GM12874 (cell line): ENCODE data around the gene CHI3L1.

Experiments used
- CTCF ChIP-seq: IDR thresholded peaks from 2 replicates; pipeline ENCODE4 v1.5.1; 2011; ENCODE audit warnings: low read depth, mild to moderate bottlenecking, control low read depth, low read length, moderate library complexity; ENCODE audit not compliant: insufficient read depth

CHI3L1 gene

DNA sequence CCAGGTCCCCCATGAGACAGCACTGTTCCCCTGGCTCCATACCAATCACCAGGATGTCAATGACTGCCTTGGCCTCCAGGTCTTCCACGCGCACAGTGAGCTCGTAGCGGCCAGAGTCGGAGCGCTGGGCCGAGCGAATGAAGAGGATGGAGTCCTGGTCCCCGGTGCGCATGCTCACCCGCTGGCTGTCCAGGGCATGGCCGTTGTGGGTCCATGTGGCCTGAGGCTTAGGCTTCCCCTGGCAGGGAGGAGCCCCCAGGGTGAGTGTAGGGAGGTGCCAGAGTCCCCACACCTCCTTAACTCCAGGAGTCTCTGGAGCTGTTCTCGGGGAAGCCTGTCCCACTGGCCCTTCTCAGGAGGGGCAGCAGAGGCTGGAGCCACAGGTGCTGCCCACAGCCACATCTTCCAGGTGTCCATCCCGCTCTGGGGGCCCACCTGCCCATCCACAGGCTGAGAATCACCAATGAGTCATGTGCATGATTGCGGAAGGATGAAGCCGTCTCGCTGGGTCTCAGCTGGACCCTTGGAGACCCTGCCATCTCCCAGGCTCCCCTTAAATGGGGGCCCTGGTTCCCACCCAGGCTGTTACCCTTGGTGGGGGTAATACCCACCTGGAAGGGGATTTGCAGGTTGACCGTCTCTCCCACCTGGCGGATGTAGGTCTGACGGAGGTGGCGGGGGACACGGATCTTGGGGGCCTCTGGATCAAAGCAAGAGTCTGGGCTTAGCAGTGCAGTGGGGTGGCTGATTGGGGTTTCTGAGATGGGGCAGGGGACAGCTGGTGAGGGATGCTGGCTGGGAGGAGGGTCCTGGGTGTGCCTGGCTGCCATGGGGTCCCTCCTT lies 14.9 kb downstream of the CHI3L1 start:
- TF ChIP-seq CTCF = no peak

DNA sequence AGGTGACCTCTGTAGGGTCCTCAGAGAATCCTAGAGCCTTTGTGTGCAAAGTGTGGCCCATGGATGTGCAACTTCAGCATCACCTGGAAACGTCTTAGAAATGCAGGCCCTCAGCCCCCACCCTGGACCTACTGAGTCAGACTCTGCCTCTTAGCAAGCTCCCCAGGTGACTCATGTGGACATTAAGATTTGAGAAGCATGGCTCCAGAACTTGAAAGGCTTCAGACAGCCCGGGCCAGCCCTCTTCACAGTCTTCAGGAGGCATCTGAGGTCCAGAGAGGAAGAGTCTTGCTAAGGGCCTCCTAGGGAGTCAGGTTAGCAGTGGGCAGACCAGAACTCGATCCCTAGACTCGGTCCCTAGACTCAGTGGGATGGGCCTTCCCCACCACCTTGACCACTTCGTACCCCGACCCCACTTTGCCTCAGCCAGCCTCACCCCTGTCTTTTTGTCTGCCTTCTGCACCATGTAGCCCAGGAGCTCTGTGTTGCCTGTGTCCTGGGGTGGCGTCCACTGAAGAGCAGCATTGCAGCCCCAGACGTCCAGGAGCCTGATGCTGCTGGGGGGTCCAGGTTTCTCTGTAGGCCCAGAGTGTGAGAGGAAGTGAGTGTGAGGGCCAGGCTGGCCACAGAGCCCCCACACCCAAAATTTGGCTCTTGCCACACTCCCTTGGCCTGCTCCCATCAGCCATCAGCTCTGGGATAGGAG lies 15.7 kb downstream of the CHI3L1 start:
- TF ChIP-seq CTCF = no peak

DNA sequence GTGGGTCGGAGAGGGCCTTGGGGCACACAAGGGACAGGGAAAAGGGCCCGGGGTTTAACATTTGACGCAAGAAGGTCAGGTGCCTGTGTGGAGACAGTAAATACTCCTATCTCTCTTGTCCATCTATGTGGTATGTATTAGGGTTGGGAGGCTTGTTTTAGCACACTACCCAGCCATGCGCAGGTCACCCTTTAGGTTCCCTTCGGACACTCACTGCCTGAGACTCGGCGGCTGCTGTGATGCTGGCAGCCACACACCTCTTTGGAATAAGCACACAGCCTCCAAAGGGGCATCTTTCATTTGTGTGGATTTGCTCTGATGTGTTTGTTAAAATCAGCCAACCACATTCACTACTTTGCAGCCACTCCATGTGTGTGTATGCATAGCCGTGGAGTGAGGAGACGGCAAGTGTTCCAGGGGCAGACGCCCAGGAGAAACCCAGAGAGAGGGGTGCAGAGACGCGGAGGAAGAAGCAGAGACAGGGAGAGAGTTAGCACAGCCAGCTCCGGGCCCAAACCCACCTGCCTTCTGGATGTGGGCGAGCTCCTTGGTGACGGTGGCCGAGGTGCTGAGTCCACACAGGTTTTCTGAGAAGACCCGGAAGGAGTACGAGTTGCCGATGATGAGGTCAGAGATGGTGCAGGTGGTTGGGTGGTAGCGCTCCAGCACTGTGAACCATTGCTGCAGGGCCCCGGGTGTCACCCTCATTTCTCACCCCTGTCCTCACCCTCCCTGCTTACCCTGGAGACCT lies 16.6 kb downstream of the CHI3L1 start:
- TF ChIP-seq CTCF = no peak

DNA sequence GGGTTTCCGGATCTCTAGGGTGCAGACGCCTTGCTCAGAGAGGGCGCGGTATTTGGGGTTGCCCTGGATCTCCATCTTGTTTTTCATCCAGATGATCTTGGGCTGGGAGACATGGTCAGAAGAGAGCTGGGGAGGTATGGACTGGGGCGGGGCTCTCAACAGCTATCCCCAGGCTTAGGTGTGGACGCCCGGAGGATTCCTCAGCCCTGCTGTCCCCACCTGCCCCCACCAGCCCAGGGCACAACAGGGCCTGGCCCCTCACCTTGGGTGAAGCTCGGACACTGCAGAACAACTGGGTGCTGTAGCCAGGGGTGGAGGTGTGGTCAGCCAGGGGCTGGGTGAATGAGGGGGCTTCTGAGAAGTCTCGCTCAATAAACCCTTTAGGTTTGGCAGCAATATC lies 17.5 kb downstream of the CHI3L1 start:
- no peak for TF ChIP-seq CTCF

DNA sequence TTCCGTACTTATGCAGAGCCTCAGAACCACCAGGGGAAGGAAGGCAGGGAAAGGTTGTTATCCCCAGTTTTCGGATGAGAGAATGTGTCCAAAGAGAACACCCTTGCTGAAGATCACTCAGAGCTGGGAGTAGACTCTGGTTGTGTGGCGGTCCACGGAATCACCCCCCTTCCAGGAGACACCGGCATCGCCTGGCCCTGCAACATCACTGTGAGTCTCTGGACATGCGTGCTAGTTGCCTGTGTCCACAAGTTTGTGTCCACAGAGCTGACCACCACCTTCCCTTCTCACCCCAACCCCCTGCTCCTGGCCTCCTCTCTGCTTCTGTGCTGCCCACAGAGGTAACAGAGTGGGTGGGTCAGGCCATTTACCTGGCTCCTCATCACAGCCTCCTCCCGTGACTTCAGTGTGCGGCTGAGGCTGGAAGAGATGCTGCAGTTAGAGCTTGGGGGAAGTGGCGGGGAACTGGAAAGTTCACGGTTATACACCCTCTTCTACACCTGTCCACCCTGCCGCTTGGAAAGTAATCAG lies 18.2 kb downstream of the CHI3L1 start:
- TF ChIP-seq CTCF = no peak

GRCh38 chr1:203167913-203168200 lies 18.6 kb downstream of the CHI3L1 start:
- TF ChIP-seq CTCF = no peak

- no peak for TF ChIP-seq CTCF
Observed at GRCh38 chr1:203167026-203167912, 19.2 kb downstream of the CHI3L1 start.
